OCI-LY7 (cell line): ENCODE measurements around the gene ZXDC.

ENCODE experiments used
- CTCF ChIP-seq: fragments of 200-600 bp; sonication (generic); conservative IDR thresholded peaks from 2 replicates; pipeline ENCODE4 v1.5.1; 2014; ENCODE audit warnings: mild to moderate bottlenecking, antibody characterized with exemption, low read length, moderate library complexity, mixed read lengths
- EZH2phosphoT487 ChIP-seq: fragments of 200-600 bp; sonication (generic); IDR thresholded peaks from 2 replicates; pipeline ENCODE4 v1.6.1; 2018; ENCODE audit warnings: low read depth, borderline replicate concordance, mild to moderate bottlenecking, mixed run types, antibody characterized with exemption, low read length, moderate library complexity, mixed read lengths

GRCh38 chr3:126433105-126433430, 42.6 kb downstream of the ZXDC start:
- TF ChIP-seq CTCF (no peak), EZH2phosphoT487 (no peak)
